Vagina (tissue), 2 donors: ENCODE results near the gene FAM240B. TPM values are rescaled to one million over a fixed set of nuclear protein-coding genes. Genes with fewer than 3 reads are reported as not detected.

Experiments used
- DNase-seq, 2 donors: peaks; one replicate each; pipeline ENCODE4 v3.0.0-alpha.2; 2017; ENCODE audit errors: extremely low spot score in 2 of 2
- H3K27ac ChIP-seq: fragments of 200-600 bp; sonication (generic); one replicate; pipeline ENCODE4 v1.5.1; 2019
- H3K27me3 ChIP-seq: fragments of 200-600 bp; sonication (generic); one replicate; pipeline ENCODE4 v1.5.1; 2019
- H3K36me3 ChIP-seq, 2 donors: fragments of 200-600 bp; sonication (generic); one replicate each; pipeline ENCODE4 v1.5.1; 2017 to 2019
- H3K4me1 ChIP-seq: fragments of 200-600 bp; sonication (generic); one replicate; pipeline ENCODE4 v1.5.1; 2019
- H3K4me3 ChIP-seq, 2 donors: fragments of 200-600 bp; sonication (generic); 1 replicate in 1 of 2; 2 replicates in 1 of 2; pipeline ENCODE4 v1.5.1; 2016 to 2019
- H3K9me3 ChIP-seq: fragments of 200-600 bp; sonication (generic); one replicate; pipeline ENCODE4 v1.5.1; 2019
- CTCF ChIP-seq, 3 experiments: fragments of 450-650 bp in 2 of 3; fragments of 200-600 bp in 1 of 3; sonication (generic) in 1 of 3; IDR thresholded peaks; one replicate each; pipeline ENCODE4 v1.5.1; 2017 to 2019; ENCODE audit warnings: antibody characterized with exemption in 3 of 3, mild to moderate bottlenecking in 2 of 3, moderate library complexity in 2 of 3
- POLR2A ChIP-seq, 2 donors: fragments of 450-650 bp; IDR thresholded peaks; one replicate each; pipeline ENCODE4 v1.6.1; 2017; ENCODE audit warnings: antibody characterized with exemption in 2 of 2, mild to moderate bottlenecking in 2 of 2, moderate library complexity in 2 of 2
- POLR2AphosphoS5 ChIP-seq, 2 donors: sonication (generic); formaldehyde crosslinking; IDR thresholded peaks; one replicate each; pipeline ENCODE4 v1.9.0; 2017; ENCODE audit warnings: antibody characterized with exemption in 2 of 2, mild to moderate bottlenecking in 2 of 2, low read depth in 1 of 2; ENCODE audit not compliant: insufficient read depth in 1 of 2
- intact Hi-C: fragments of 100-400 bp; cut with DNase I; formaldehyde crosslinking; loops from one replicate; pipeline ENCODE4 v1.15.1; 2023
- total RNA-seq: library from RNA; depleted of rRNA; stranded (reverse); fragments of >200 nt; gene quantifications from one replicate; pipeline ENCODE4 v1.2.3, GENCODE V29; 2016

The FAM240B gene
- total RNA-seq, 1 donor from 2014 or later = not detected

GRCh38 chr9:38756702-38757101 is 36.8 kb upstream of the FAM240B start:
- Histone ChIP-seq H3K27me3 (no peaks in the 10 kb centered on the region), H3K4me3 (no peak overlapping the region), H3K36me3 (no peaks in the 10 kb centered on the region), H3K27ac (no peak overlapping the region), H3K9me3 (no peaks in the 10 kb centered on the region), H3K4me1 (no peaks in the 10 kb centered on the region)
- DNase-seq = no peak
- TF ChIP-seq CTCF (IDR thresholded peaks at IDR 0.05) (no peak), POLR2AphosphoS5 (IDR thresholded peaks at IDR 0.05; ENCODE audit: insufficient read depth in 1 of 2, low read depth in 1 of 2) (no peak), POLR2A (IDR thresholded peaks at IDR 0.05) (no peak)
- intact Hi-C loops = no loop called here

- Histone ChIP-seq H3K27ac (no peak overlapping the region), H3K27me3 (no peaks in the 10 kb centered on the region), H3K4me1 (no peaks in the 10 kb centered on the region), H3K9me3 (no peaks in the 10 kb centered on the region), H3K4me3 (no peak overlapping the region), H3K36me3 (no peaks in the 10 kb centered on the region)
- intact Hi-C loops = no loop called here
- TF ChIP-seq POLR2A (IDR thresholded peaks at IDR 0.05) (no peak), POLR2AphosphoS5 (IDR thresholded peaks at IDR 0.05; ENCODE audit: insufficient read depth in 1 of 2, low read depth in 1 of 2) (no peak), CTCF (IDR thresholded peaks at IDR 0.05) (no peak)
- DNase-seq = no peak
Measured at GRCh38 chr9:38747941-38748340, 28.0 kb upstream of the FAM240B start.

GRCh38 chr9:38747067-38747466 is 27.1 kb upstream of the FAM240B start:
- no peak for DNase-seq
- Histone ChIP-seq H3K4me3 (no peak overlapping the region), H3K9me3 (no peaks in the 10 kb centered on the region), H3K27ac (no peak overlapping the region), H3K36me3 (no peaks in the 10 kb centered on the region), H3K4me1 (no peaks in the 10 kb centered on the region), H3K27me3 (no peaks in the 10 kb centered on the region)
- TF ChIP-seq CTCF (IDR thresholded peaks at IDR 0.05) (no peak), POLR2AphosphoS5 (IDR thresholded peaks at IDR 0.05; ENCODE audit: insufficient read depth in 1 of 2, low read depth in 1 of 2) (no peak), POLR2A (IDR thresholded peaks at IDR 0.05) (no peak)
- intact Hi-C loops = no loop called here

- no peak for TF ChIP-seq POLR2AphosphoS5 (IDR thresholded peaks at IDR 0.05; ENCODE audit: insufficient read depth in 1 of 2, low read depth in 1 of 2)
- TF ChIP-seq POLR2A (IDR thresholded peaks at IDR 0.05) = no peak
- TF ChIP-seq CTCF (IDR thresholded peaks at IDR 0.05) = no peak
- H3K36me3 ChIP-seq = no peaks in the 10 kb centered on the region
- H3K4me1 ChIP-seq = no peaks in the 10 kb centered on the region
- no peak overlapping the region for H3K4me3 ChIP-seq
- no peak overlapping the region for H3K27ac ChIP-seq
- H3K9me3 ChIP-seq = no peaks in the 10 kb centered on the region
- no peaks in the 10 kb centered on the region for H3K27me3 ChIP-seq
- intact Hi-C loops = no loop called here
- no peak for DNase-seq
Measured at GRCh38 chr9:38746303-38746702, 26.4 kb upstream of the FAM240B start.

- H3K27me3 ChIP-seq = no peaks in the 10 kb centered on the region
- H3K4me3 ChIP-seq = no peak overlapping the region
- TF ChIP-seq POLR2A (IDR thresholded peaks at IDR 0.05) (no peak), POLR2AphosphoS5 (IDR thresholded peaks at IDR 0.05; ENCODE audit: insufficient read depth in 1 of 2, low read depth in 1 of 2) (no peak), CTCF (IDR thresholded peaks at IDR 0.05) (no peak)
- no peaks in the 10 kb centered on the region for H3K9me3 ChIP-seq
- no peak overlapping the region for H3K27ac ChIP-seq
- no peaks in the 10 kb centered on the region for H3K4me1 ChIP-seq
- intact Hi-C loops = no loop called here
- no peaks in the 10 kb centered on the region for H3K36me3 ChIP-seq
- no peak for DNase-seq
Measured at GRCh38 chr9:38744484-38744883, 24.6 kb upstream of the FAM240B start.
